ENCODE results near the gene IQGAP2.

DNA sequence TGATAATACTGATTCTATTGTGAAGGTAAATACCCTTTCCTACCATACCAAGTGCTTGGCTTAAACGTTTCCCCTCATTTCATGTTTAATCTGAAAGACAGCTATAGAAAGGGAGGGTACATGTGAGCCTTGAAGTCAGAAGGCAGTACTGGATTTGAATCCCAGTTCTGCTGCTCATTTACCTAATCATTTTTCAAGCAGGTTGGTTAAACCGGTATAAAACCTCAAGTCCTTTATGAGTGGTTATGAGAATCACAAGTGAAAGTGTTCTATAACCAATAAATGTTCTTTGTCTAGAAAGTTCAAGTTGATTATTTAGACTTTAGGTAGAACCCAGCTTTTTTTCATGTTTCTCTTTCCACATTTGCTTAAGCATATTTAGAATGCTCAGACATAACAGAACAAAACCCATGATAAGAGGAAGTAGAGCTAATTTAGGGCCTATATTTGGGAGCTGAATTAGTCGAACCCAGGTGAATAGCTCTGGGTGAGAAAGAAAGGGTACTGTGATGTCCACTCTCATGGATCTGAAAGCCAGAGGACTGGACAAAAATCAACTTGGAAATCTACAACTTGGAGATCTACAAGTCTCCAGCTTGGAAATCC is 249.8 kb downstream of the IQGAP2 start:
- TF ChIP-seq GATA2 (IDR thresholded peaks at IDR 0.05; ENCODE audit: low read depth, low read length) = no peak
- TF ChIP-seq GATA3 (IDR thresholded peaks at IDR 0.05; ENCODE audit: low read depth, low read length) = no peak

Measured in SH-SY5Y (cell line).